ENCODE results near the gene HDHD3. TPM values are rescaled to one million over a fixed set of nuclear protein-coding genes. Genes with fewer than 3 reads are reported as not detected.

Gene HDHD3
- total RNA-seq, 1 experiment from 2014 or later, result 8.9 TPM

DNA sequence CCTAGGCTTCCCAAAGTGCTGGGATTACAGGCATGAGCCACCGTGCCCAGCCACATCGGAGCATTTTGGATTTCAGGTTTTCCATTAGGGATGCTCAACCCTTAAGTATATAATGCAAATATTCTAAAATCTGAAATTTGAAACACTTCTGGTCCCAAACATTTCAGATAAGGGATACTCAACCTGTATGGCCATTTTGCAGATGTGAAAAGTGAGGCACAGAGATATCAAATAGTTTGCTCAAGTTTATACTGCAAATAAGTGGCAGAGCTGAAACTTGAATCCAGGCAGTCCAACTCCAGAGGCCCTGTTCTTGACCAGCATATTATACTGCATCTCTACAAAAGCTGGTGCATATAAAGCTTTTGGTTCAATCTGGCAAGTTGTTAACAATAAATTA, 39.1 kb downstream of the HDHD3 start:
- DNase-seq (ENCODE audit: low read depth), result no peak

DNA sequence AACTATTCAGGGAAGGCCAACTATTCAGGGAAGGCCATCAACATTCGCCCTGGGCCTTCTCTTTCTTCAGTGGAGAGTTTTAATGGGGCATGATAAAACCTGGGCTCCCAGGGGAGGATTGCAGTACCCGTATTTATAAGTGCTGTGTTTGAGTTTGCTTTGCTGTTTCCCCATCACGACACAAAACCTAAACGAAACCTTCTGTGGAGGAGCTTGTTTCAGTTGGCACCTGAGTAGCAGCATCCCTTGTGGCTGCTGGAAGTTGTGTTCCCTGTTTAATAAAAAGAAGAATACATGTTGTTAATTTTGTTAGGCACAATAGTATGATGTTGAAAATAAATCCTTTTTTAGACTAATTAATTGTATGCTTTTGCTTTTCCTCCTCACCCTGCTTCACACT, 45.0 kb downstream of the HDHD3 start:
- no peak for DNase-seq (ENCODE audit: low read depth)

DNA sequence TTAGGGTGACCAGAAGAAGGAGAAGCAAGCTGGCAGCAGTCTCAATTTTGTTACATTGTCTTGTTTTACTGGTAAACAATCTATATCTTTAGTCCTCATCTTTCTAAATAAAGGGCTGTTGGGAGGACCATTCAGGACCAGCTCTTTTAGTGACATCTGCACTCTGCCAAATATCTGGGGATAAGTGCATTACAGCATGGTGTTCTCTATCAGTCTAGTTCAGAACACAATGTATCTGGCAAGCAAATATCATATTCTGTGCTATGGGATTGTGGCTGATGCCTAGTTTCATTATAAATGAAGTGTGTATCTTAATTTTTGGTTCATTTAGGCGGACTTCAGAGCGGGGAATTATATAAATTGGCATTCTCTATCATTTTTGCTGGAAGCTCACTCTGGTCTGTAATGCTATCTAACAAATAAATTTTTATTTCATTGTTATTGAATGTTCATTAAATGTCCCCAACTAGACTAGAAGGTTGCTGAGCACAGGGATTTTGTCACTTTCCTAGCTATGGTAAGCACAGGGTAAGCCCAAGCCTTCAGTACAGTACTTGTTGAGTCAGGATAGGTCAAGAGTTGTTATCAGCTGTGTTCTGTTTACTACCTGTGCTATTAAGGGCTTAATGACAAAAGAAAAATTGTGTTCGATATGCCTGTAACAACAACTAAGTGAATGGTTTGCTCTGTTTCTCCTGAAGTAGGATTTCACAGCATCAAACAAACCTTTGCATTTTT, 48.6 kb downstream of the HDHD3 start:
- DNase-seq (ENCODE audit: low read depth), result no peak

DNA sequence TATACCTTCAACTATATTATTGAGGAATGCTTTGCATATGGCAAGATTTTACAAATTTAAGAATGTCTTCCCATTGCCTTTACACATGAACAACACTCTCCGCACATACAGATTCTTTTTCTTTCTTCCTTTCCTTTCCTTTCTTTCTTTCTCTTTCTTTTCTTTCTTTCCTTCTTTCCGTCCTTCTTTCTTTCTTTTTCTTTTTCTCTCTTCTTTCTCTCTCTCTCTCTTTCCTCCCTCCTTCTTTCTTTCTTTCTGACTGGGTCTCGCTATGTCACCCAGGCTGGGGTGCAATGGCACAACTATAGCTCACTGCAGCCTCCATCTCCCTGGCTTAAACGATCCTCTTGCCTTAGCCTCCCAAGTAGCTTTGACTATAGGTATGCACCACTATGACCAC, 50.6 kb downstream of the HDHD3 start:
- DNase-seq (ENCODE audit: low read depth), result no peak

Other genes with a start within 250 kb of the HDHD3 start
- gene SLC31A2, start 226.0 kb downstream of the HDHD3 start, total RNA-seq (2014; rRNA removed; shearing (Covaris generic)), result 8.3 and 9.4 TPM in 2 replicates
- 21.8 and 22.0 TPM in 2 replicates for gene FKBP15, start 155.7 kb downstream of the HDHD3 start, total RNA-seq (2014; rRNA removed; shearing (Covaris generic))
- 11.7 and 14.0 TPM in 2 replicates for gene SLC31A1, start 155.4 kb downstream of the HDHD3 start, total RNA-seq (2014; rRNA removed; shearing (Covaris generic))
- gene CDC26, start 101.4 kb downstream of the HDHD3 start, total RNA-seq (2014; rRNA removed; shearing (Covaris generic)), result 54.7 and 57.7 TPM in 2 replicates
- 98.4 and 101 TPM in 2 replicates for gene PRPF4, start 101.3 kb downstream of the HDHD3 start, total RNA-seq (2014; rRNA removed; shearing (Covaris generic))
- not detected in 2 replicates for gene RNF183, start 73.6 kb downstream of the HDHD3 start, total RNA-seq (2014; rRNA removed; shearing (Covaris generic))
- gene WDR31, start 36.7 kb downstream of the HDHD3 start, total RNA-seq (2014; rRNA removed; shearing (Covaris generic)), result 0.43 TPM in 1 of 2 replicates, not detected in the other
- not detected in 2 replicates for gene BSPRY, start 27.4 kb downstream of the HDHD3 start, total RNA-seq (2014; rRNA removed; shearing (Covaris generic))
- gene ALAD, start 24.3 kb upstream of the HDHD3 start, total RNA-seq (2014; rRNA removed; shearing (Covaris generic)), result 11.9 and 20.3 TPM in 2 replicates
- 107 and 114 TPM in 2 replicates for gene POLE3, start 33.7 kb upstream of the HDHD3 start, total RNA-seq (2014; rRNA removed; shearing (Covaris generic))
- 0.20 and 0.37 TPM in 2 replicates for gene C9orf43, start 33.8 kb upstream of the HDHD3 start, total RNA-seq (2014; rRNA removed; shearing (Covaris generic))
- 51.4 and 52.0 TPM in 2 replicates for gene RGS3, start 86.7 kb upstream of the HDHD3 start, total RNA-seq (2014; rRNA removed; shearing (Covaris generic))

Data from HT1080 (cell line).